H1 (cell line): Measurements from ENCODE around the gene HAND1.

ENCODE experiments used
- MAFK ChIP-seq: IDR thresholded peaks from 2 replicates; pipeline ENCODE4 v1.6.1; 2012; ENCODE audit warnings: low read depth, mild to moderate bottlenecking, improper control_type of control experiment, low read length
- POLR2A ChIP-seq, 2 experiments: IDR thresholded peaks; 1 replicate in 1 of 2; 2 replicates in 1 of 2; pipeline ENCODE4 v1.6.1; 2011; ENCODE audit warnings: low read depth in 2 of 2, low read length in 2 of 2, mild to moderate bottlenecking in 2 of 2; ENCODE audit errors: control extremely low read depth in 1 of 2
- POLR2AphosphoS5 ChIP-seq: IDR thresholded peaks from 2 replicates; pipeline ENCODE4 v1.6.1; 2011; ENCODE audit warnings: low read depth, low read length
- RAD21 ChIP-seq, 2 experiments: IDR thresholded peaks in 1 of 2; conservative IDR thresholded peaks in 1 of 2; 2 replicates each; pipeline ENCODE4 v1.6.1; 2011; ENCODE audit warnings: low read depth in 2 of 2, low read length in 2 of 2, improper control_type of control experiment in 1 of 2, inconsistent platforms in 1 of 2, mild to moderate bottlenecking in 1 of 2, moderate library complexity in 1 of 2
- TF ChIP-seq, protein P1 (sequence below), 3 experiments: IDR thresholded peaks; 1 replicate in 2 of 3; 2 replicates in 1 of 3; pipeline versions ENCODE4 v1.5.1 to v1.6.1; 2011; ENCODE audit warnings: low read length in 3 of 3, mild to moderate bottlenecking in 3 of 3, inconsistent platforms in 2 of 3, low read depth in 1 of 3, moderate library complexity in 1 of 3; ENCODE audit not compliant: insufficient read depth in 1 of 3; ENCODE audit errors: control extremely low read depth in 1 of 3

DNA sequence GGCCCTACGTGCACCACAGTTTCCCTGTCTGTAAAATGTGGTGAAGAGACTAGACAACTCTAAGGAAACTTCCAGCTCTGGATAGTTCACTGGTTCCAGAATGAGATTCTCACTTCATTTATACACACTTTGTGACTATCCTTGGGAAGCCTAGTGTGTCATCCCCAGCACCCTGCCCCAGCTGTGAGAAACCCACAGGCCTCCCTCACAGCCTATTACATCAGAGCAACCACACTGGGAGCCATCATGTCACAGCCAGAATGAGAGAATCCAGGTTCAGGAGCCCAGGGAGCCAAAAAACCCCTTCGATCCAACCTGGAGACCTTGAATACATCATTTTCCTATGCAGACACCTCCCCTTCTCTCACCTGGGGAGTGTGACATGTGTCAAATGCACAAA lies 21.0 kb upstream of the HAND1 start:
- TF ChIP-seq, protein P1, sequence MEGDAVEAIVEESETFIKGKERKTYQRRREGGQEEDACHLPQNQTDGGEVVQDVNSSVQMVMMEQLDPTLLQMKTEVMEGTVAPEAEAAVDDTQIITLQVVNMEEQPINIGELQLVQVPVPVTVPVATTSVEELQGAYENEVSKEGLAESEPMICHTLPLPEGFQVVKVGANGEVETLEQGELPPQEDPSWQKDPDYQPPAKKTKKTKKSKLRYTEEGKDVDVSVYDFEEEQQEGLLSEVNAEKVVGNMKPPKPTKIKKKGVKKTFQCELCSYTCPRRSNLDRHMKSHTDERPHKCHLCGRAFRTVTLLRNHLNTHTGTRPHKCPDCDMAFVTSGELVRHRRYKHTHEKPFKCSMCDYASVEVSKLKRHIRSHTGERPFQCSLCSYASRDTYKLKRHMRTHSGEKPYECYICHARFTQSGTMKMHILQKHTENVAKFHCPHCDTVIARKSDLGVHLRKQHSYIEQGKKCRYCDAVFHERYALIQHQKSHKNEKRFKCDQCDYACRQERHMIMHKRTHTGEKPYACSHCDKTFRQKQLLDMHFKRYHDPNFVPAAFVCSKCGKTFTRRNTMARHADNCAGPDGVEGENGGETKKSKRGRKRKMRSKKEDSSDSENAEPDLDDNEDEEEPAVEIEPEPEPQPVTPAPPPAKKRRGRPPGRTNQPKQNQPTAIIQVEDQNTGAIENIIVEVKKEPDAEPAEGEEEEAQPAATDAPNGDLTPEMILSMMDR (IDR thresholded peaks at IDR 0.05; ENCODE audit: control extremely low read depth in 1 of 3, insufficient read depth in 1 of 3, low read depth in 1 of 3, low read length in 3 of 3), result no peak
- TF ChIP-seq MAFK (no peak), RAD21 (IDR thresholded peaks at IDR 0.05 in 1 of 2, conservative IDR thresholded peaks at IDR 0.05 in 1 of 2; ENCODE audit: low read depth in 2 of 2, low read length in 2 of 2) (no peak), POLR2AphosphoS5 (no peak), POLR2A (IDR thresholded peaks at IDR 0.05; ENCODE audit: control extremely low read depth in 1 of 2, low read depth in 2 of 2, low read length in 2 of 2) (no peak)
